RWPE2 (cell line): ENCODE measurements around the gene ATP5MC2.

Experiments used
- ATAC-seq: fragments of 200-7000 bp; cut with Tn5 transposase; 3 replicates; pipeline ENCODE4 v1.9.1; 2021; ENCODE audit warnings: low read depth
- DNase-seq: peaks from one replicate; pipeline ENCODE4 v3.0.0-alpha.2; 2020; ENCODE audit warnings: low spot score
- H3K27ac ChIP-seq: fragments of 450-650 bp; 2 replicates; pipeline ENCODE4 v1.5.1; 2017; ENCODE audit warnings: mild to moderate bottlenecking; ENCODE audit not compliant: poor library complexity, severe bottlenecking
- H3K27me3 ChIP-seq: fragments of 250-450 bp; sonication (Bioruptor Pico); 2 replicates; pipeline ENCODE4 v1.5.1; 2021; ENCODE audit warnings: mild to moderate bottlenecking, moderate library complexity; ENCODE audit not compliant: insufficient read depth, poor library complexity, severe bottlenecking
- H3K36me3 ChIP-seq: fragments of 250-450 bp; sonication (Bioruptor Pico); 2 replicates; pipeline ENCODE4 v1.5.1; 2020; ENCODE audit warnings: low read depth, mild to moderate bottlenecking, moderate library complexity
- H3K4me1 ChIP-seq: fragments of 250-450 bp; sonication (Bioruptor Pico); 2 replicates; pipeline ENCODE4 v1.5.1; 2021; ENCODE audit warnings: mild to moderate bottlenecking, moderate library complexity; ENCODE audit not compliant: insufficient read depth, poor library complexity, severe bottlenecking
- H3K4me3 ChIP-seq: fragments of 250-450 bp; sonication (Bioruptor Pico); 2 replicates; pipeline ENCODE4 v1.5.1; 2021; ENCODE audit warnings: mild to moderate bottlenecking, moderate library complexity; ENCODE audit not compliant: severe bottlenecking
- H3K9me3 ChIP-seq: fragments of 250-450 bp; sonication (Bioruptor Pico); 2 replicates; pipeline ENCODE4 v1.5.1; 2021; ENCODE audit warnings: mild to moderate bottlenecking, moderate library complexity; ENCODE audit not compliant: severe bottlenecking
- CTCF ChIP-seq: fragments of 450-650 bp; IDR thresholded peaks from one replicate; pipeline ENCODE4 v1.5.1; 2017; ENCODE audit warnings: mild to moderate bottlenecking, moderate library complexity; ENCODE audit not compliant: poor library complexity, severe bottlenecking

ATP5MC2 gene

GRCh38 chr12:53631721-53632120 lies 44.2 kb downstream of the ATP5MC2 start:
- Histone ChIP-seq H3K36me3 (no peaks in the 10 kb centered on the region), H3K4me3 (no peak overlapping the region), H3K4me1 (no peaks in the 10 kb centered on the region), H3K27me3 (no peaks in the 10 kb centered on the region), H3K9me3 (no peaks in the 10 kb centered on the region), H3K27ac (no peak overlapping the region)
- TF ChIP-seq CTCF = no peak
- no peak for ATAC-seq
- DNase-seq = no peak

GRCh38 chr12:53627919-53628318 lies 48.0 kb downstream of the ATP5MC2 start:
- Histone ChIP-seq H3K9me3 (no peaks in the 10 kb centered on the region), H3K36me3 (no peaks in the 10 kb centered on the region; the same call in 1 of the 2 replicates), H3K27ac (no peak overlapping the region), H3K4me3 (no peak overlapping the region), H3K4me1 (peaks cover 13% of the 10 kb centered on the region), H3K27me3 (no peaks in the 10 kb centered on the region)
- DNase-seq (no peak), ATAC-seq (no peak)
- TF ChIP-seq CTCF = no peak

- DNase-seq (no peak), ATAC-seq (no peak)
- Histone ChIP-seq H3K27ac (no peak overlapping the region), H3K4me3 (peak overlapping the region; percentile 63), H3K36me3 (no peaks in the 10 kb centered on the region; the same call in 1 of the 2 replicates), H3K9me3 (no peaks in the 10 kb centered on the region), H3K27me3 (no peaks in the 10 kb centered on the region), H3K4me1 (peaks cover 13% of the 10 kb centered on the region)
- TF ChIP-seq CTCF = no peak
These were observed 49.1 kb downstream of the ATP5MC2 start for GRCh38 chr12:53626702-53627169.

- Histone ChIP-seq H3K9me3 (no peaks in the 10 kb centered on the region), H3K27ac (peak within 1 kb of the TSS; percentile 43), H3K27me3 (no peaks in the 10 kb centered on the region), H3K36me3 (no peaks in the 10 kb centered on the region; the same call in 1 of the 2 replicates), H3K4me1 (peaks cover 13% of the 10 kb centered on the region), H3K4me3 (peak within 1 kb of the TSS; percentile 63)
- ATAC-seq (peak; percentile 95), DNase-seq (peak; percentile 94)
- TF ChIP-seq CTCF = no peak
These were observed 49.8 kb downstream of the ATP5MC2 start, which contains the start of gene ATF7 for GRCh38 chr12:53625946-53626701. Gene ATF7 (minus strand): TSS chr12:53626382. CDS start chr12:53601000, 25,382 bp downstream.
